Ovary (tissue), 9 donors: ENCODE data around the gene SRP68. TPM values are rescaled to one million over a fixed set of nuclear protein-coding genes. Genes with fewer than 3 reads are reported as not detected.

Experiments
- DNase-seq, 5 donors: peaks; one replicate each; pipeline ENCODE4 v3.0.0-alpha.2; 2019 to 2020
- H3K27ac ChIP-seq, 2 donors: fragments of 200-600 bp; one replicate each; pipeline versions ENCODE4 v1.5.1 to v1.8.0; 2019 to 2022
- H3K27me3 ChIP-seq: fragments of 200-600 bp; one replicate; pipeline ENCODE4 v1.8.0; 2022
- H3K36me3 ChIP-seq: fragments of 200-600 bp; sonication (generic); one replicate; pipeline ENCODE4 v1.5.1; 2019
- H3K4me1 ChIP-seq: one replicate; pipeline ENCODE4 v1.8.1; 2013; ENCODE audit warnings: mild to moderate bottlenecking, moderate library complexity; ENCODE audit not compliant: insufficient read depth
- H3K4me3 ChIP-seq: fragments of 200-600 bp; sonication (generic); one replicate; pipeline ENCODE4 v1.5.1; 2017
- H3K9me3 ChIP-seq, 2 donors: fragments of 200-600 bp in 1 of 2; sonication (generic) in 1 of 2; one replicate each; pipeline versions ENCODE4 v1.5.1 to v1.8.1; 2013 to 2019; ENCODE audit warnings: mild to moderate bottlenecking in 1 of 2, moderate library complexity in 1 of 2
- CTCF ChIP-seq, 3 donors: fragments of 450-650 bp in 2 of 3; fragments of 200-600 bp in 1 of 3; IDR thresholded peaks; one replicate each; pipeline versions ENCODE4 v1.5.1 to v1.8.0; 2016 to 2022; ENCODE audit warnings: antibody characterized with exemption in 3 of 3, mild to moderate bottlenecking in 1 of 3
- EP300 ChIP-seq: sonication (generic); formaldehyde crosslinking; IDR thresholded peaks from one replicate; pipeline ENCODE4 v1.6.1; 2017; ENCODE audit warnings: antibody characterized with exemption
- POLR2A ChIP-seq: fragments of 450-650 bp; IDR thresholded peaks from one replicate; pipeline ENCODE4 v1.6.1; 2017; ENCODE audit warnings: antibody characterized with exemption, mild to moderate bottlenecking, moderate library complexity
- WGBS, 3 donors: extraction: QIAGEN DNeasy Blood & Tissue Kit in 1 of 3; methylation state at CpG; one replicate each; pipeline versions ENCODE4 v1.1.5 to v1.1.7; 2013 to 2017; 5-methylcytosine and 5-hydroxymethylcytosine counted together
- intact Hi-C, 4 donors: fragments of 100-400 bp; cut with DNase I; formaldehyde crosslinking; loops; one replicate each; pipeline versions ENCODE4 v1.11.0 to v1.15.1; 2022 to 2023
- polyA plus RNA-seq, 2 donors: library from polyadenylated mRNA; stranded (reverse); fragments of 200-250 nt in 1 of 2; fragments of 350-450 nt in 1 of 2; fragmentation: Illumina TruSeq in 1 of 2; extraction: RNeasy Lipid Tissue Mini Kit (QIAGEN cat#74804) in 1 of 2; gene quantifications; one replicate each; pipeline ENCODE4 v1.2.3, GENCODE V29; 2013 to 2014
- total RNA-seq, 7 donors: library from RNA; depleted of rRNA in 2 of 7; stranded (reverse); fragments of >200 nt in 2 of 7; fragmentation: NEBNext Ultra II Directional in 3 of 7; extraction: Animal tissue kit (Norgen Biotek cat#: 25700) in 3 of 7; gene quantifications; one replicate each; pipeline versions ENCODE4 v1.1.0 to v1.2.4, GENCODE V29; 2016 to 2023
- donor health status: DM: no; HTN: no; CAD: no; lungs with moderate emphysema.
- donor health status: DM: no; HTN: no; CAD: no.
- donor health status: Bipolar disorder and iron deficiency.
- donor health status: DM: yes; HTN: yes; CAD: no.
- donor health status: DM: no; HTN: no; CAD: no.
- donor health status: DM: yes; HTN: yes; CAD: no.

The SRP68 gene
- total and polyA plus RNA-seq, 9 donors: 33.0 to 101 (median 70.9) TPM

GRCh38 chr17:76040376-76040775 lies 31.9 kb downstream of the SRP68 start:
- Histone ChIP-seq H3K27me3 (no peaks in the 10 kb centered on the region), H3K9me3 (no peaks in the 10 kb centered on the region), H3K27ac (no peak overlapping the region), H3K36me3 (no peaks in the 10 kb centered on the region), H3K4me1 (peaks cover 7% of the 10 kb centered on the region), H3K4me3 (no peak overlapping the region)
- no peak for TF ChIP-seq EP300
- no peak for TF ChIP-seq POLR2A
- TF ChIP-seq CTCF (IDR thresholded peaks at IDR 0.05): no peak
- peak in 1 of 5 donors; percentile 16 for DNase-seq
- 60 to 67% (median 67%) methylated on average over 6 of the region's 6 CpGs for WGBS, 3 donors
- intact Hi-C loops: no loop called here

- no peaks in the 10 kb centered on the region for H3K36me3 ChIP-seq
- no peak overlapping the region for H3K27ac ChIP-seq
- 64 to 67% (median 66%) methylated on average over 6 of the region's 6 CpGs for WGBS, 3 donors
- no peaks in the 10 kb centered on the region for H3K9me3 ChIP-seq
- peak in 1 of 5 donors; percentile 13 for DNase-seq
- no peaks in the 10 kb centered on the region for H3K27me3 ChIP-seq
- no peak overlapping the region for H3K4me3 ChIP-seq
- peaks cover 9% of the 10 kb centered on the region for H3K4me1 ChIP-seq
- intact Hi-C loops: no loop called here
- TF ChIP-seq CTCF (IDR thresholded peaks at IDR 0.05) (no peak), EP300 (no peak), POLR2A (no peak)
Observed at GRCh38 chr17:76039121-76039520, 33.2 kb downstream of the SRP68 start.

- Histone ChIP-seq H3K27me3 (no peaks in the 10 kb centered on the region), H3K4me3 (no peak overlapping the region), H3K36me3 (no peaks in the 10 kb centered on the region), H3K27ac (no peak overlapping the region), H3K4me1 (peaks cover 12% of the 10 kb centered on the region), H3K9me3 (no peaks in the 10 kb centered on the region)
- 67 to 75% (median 69%) methylated on average over 3 of the region's 3 CpGs for WGBS, 3 donors
- intact Hi-C loops: no loop called here
- no peak for TF ChIP-seq CTCF (IDR thresholded peaks at IDR 0.05)
- TF ChIP-seq POLR2A: no peak
- peak in 1 of 5 donors; percentile 16 for DNase-seq
Observed at GRCh38 chr17:76038050-76038449, 34.3 kb downstream of the SRP68 start.

- no peak overlapping the region for H3K27ac ChIP-seq
- DNase-seq: peak in 3 of 5 donors; percentile 39 to 63 (median 56)
- intact Hi-C loops: no loop called here
Observed at GRCh38 chr17:76036497-76037261, 35.6 kb downstream of the SRP68 start.

More at GRCh38 chr17:76036497-76037261, 35.6 kb downstream of the SRP68 start:
- H3K27me3 ChIP-seq: no peaks in the 10 kb centered on the region
- no peak for TF ChIP-seq CTCF (IDR thresholded peaks at IDR 0.05)
- TF ChIP-seq EP300: no peak
- TF ChIP-seq POLR2A: no peak
- peaks cover 12% of the 10 kb centered on the region for H3K4me1 ChIP-seq
- H3K9me3 ChIP-seq: no peaks in the 10 kb centered on the region
- 21 to 24% (median 21%) methylated on average over 20 to 22 of the region's 22 CpGs for WGBS, 3 donors
- H3K4me3 ChIP-seq: no peak overlapping the region
- no peaks in the 10 kb centered on the region for H3K36me3 ChIP-seq
